DMS53 (cell line): ENCODE results near the gene CCDC14.
A peak's percentile ranks its signal among the peaks of the same experiment; 100 is the strongest.
"Not testable (repeated sequence)": the region's sequence is repeated elsewhere in the genome, so short reads cannot be mapped to it uniquely, and the experiment has no call there.

Experiments
- DNase-seq: peaks from one replicate; lab custom pipeline; 2025; lab: John Stamatoyannopoulos, UW

Gene CCDC14

GRCh38 chr3:123960781-123961507 lies at the start of gene CCDC14:
CCDC14 (minus strand) TSS chr3:123961229; CDS start chr3:123961173, 56 bp downstream.
- DNase-seq, result peak; percentile 96

- not testable (repeated sequence) for DNase-seq
These were observed 47.3 kb upstream of the CCDC14 start for GRCh38 chr3:124008321-124008720.

GRCh38 chr3:124007186-124007585 lies 46.2 kb upstream of the CCDC14 start:
- DNase-seq, result no peak

- DNase-seq, result not testable (repeated sequence)
These were observed 41.5 kb upstream of the CCDC14 start for GRCh38 chr3:124002405-124003079.

GRCh38 chr3:124001366-124001765 lies 40.3 kb upstream of the CCDC14 start:
- DNase-seq, result not testable (repeated sequence)

- DNase-seq, result no peak
These were observed 36.5 kb upstream of the CCDC14 start for GRCh38 chr3:123997543-123997942.

- DNase-seq, result peak; percentile 67
These were observed 32.8 kb upstream of the CCDC14 start for GRCh38 chr3:123993818-123994217.

GRCh38 chr3:123991730-123992588 lies 30.9 kb upstream of the CCDC14 start, which contains the start of gene ROPN1:
ROPN1 (minus strand) TSS chr3:123992124; CDS start chr3:123980481, 11,643 bp downstream.
- peak; percentile 3 for DNase-seq

- DNase-seq, result no peak
These were observed 25.4 kb upstream of the CCDC14 start for GRCh38 chr3:123986427-123986826.

GRCh38 chr3:123984957-123985356 lies 23.9 kb upstream of the CCDC14 start:
- DNase-seq, result no peak

GRCh38 chr3:123984350-123984749 lies 23.3 kb upstream of the CCDC14 start:
- no peak for DNase-seq

- not testable (repeated sequence) for DNase-seq
These were observed 20.3 kb upstream of the CCDC14 start for GRCh38 chr3:123981317-123981716.

GRCh38 chr3:123980539-123980938 lies 19.5 kb upstream of the CCDC14 start:
- DNase-seq, result no peak

GRCh38 chr3:123979525-123980501 lies 18.8 kb upstream of the CCDC14 start:
- DNase-seq, result peak; percentile 70

GRCh38 chr3:123976904-123977303 lies 15.9 kb upstream of the CCDC14 start:
- DNase-seq, result not testable (repeated sequence)

GRCh38 chr3:123976181-123976898 lies 15.3 kb upstream of the CCDC14 start:
- DNase-seq, result not testable (repeated sequence)

- not testable (repeated sequence) for DNase-seq
These were observed 14.0 kb upstream of the CCDC14 start for GRCh38 chr3:123975030-123975429.

- DNase-seq, result no peak
These were observed 10.4 kb upstream of the CCDC14 start for GRCh38 chr3:123971406-123971805.

- not testable (repeated sequence) for DNase-seq
These were observed 6.2 kb upstream of the CCDC14 start for GRCh38 chr3:123967260-123967659.

GRCh38 chr3:123966799-123967198 lies 5.8 kb upstream of the CCDC14 start:
- not testable (repeated sequence) for DNase-seq
